DND-41 (cell line): Measurements from ENCODE around the gene KLHL18.

ENCODE experiments used
- EZH2 ChIP-seq: IDR thresholded peaks from 3 replicates; pipeline ENCODE4 v1.6.1; 2012; ENCODE audit warnings: borderline replicate concordance, low read depth, mild to moderate bottlenecking, moderate library complexity, low read length, inconsistent platforms; ENCODE audit not compliant: severe bottlenecking
- TF ChIP-seq, protein P1 (sequence below): IDR thresholded peaks from 2 replicates; pipeline ENCODE4 v1.5.1; 2012; ENCODE audit warnings: borderline replicate concordance, low read length, moderate library complexity, mild to moderate bottlenecking; ENCODE audit not compliant: poor library complexity, severe bottlenecking; ENCODE audit errors: extremely low read depth

DNA sequence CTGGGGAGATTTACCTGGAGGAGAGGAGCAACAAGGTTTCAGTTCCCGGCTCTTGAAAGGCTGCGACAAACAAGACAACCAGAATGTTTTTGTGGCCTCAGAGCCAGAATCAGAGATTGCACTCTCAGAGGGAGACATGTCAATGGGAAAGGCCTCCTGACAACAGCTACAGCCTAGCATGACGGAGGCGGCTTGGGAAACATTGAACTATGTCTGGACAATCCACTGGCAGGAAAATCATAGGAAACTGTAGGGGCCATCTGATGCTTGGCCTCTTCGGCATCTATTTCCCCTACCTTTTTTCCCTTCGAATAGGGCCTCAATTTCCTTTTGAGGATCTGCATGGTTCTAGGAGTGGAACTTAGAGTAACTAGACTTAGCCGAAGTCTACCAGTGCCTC is 84.9 kb downstream of the KLHL18 start:
- TF ChIP-seq, protein P1, sequence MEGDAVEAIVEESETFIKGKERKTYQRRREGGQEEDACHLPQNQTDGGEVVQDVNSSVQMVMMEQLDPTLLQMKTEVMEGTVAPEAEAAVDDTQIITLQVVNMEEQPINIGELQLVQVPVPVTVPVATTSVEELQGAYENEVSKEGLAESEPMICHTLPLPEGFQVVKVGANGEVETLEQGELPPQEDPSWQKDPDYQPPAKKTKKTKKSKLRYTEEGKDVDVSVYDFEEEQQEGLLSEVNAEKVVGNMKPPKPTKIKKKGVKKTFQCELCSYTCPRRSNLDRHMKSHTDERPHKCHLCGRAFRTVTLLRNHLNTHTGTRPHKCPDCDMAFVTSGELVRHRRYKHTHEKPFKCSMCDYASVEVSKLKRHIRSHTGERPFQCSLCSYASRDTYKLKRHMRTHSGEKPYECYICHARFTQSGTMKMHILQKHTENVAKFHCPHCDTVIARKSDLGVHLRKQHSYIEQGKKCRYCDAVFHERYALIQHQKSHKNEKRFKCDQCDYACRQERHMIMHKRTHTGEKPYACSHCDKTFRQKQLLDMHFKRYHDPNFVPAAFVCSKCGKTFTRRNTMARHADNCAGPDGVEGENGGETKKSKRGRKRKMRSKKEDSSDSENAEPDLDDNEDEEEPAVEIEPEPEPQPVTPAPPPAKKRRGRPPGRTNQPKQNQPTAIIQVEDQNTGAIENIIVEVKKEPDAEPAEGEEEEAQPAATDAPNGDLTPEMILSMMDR, result no peak
- TF ChIP-seq EZH2, result no peak
